Adrenal gland (tissue), 12 donors: ENCODE data around the gene NEU1. TPM values are rescaled to one million over a fixed set of nuclear protein-coding genes. Genes with fewer than 3 reads are reported as not detected.

Experiments
- DNase-seq, 7 donors: peaks; one replicate each; pipeline ENCODE4 v3.0.0-alpha.2; 2019 to 2020
- H3K27ac ChIP-seq, 5 donors: fragments of 200-600 bp; sonication (generic) in 4 of 5; 1 replicate in 3 of 5; 2 replicates in 2 of 5; pipeline versions ENCODE4 v1.5.1 to v1.8.0; 2016 to 2020; ENCODE audit warnings: mild to moderate bottlenecking in 1 of 5
- H3K27me3 ChIP-seq: fragments of 200-600 bp; 2 replicates; pipeline ENCODE4 v1.8.0; 2021
- H3K36me3 ChIP-seq, 2 donors: fragments of 200-600 bp; replicated peaks in 1 of 2; 1 replicate in 1 of 2; 2 replicates in 1 of 2; pipeline versions ENCODE4 v1.5.1 to v1.8.0; 2018 to 2022
- H3K4me1 ChIP-seq, 2 donors: fragments of 200-600 bp; replicated peaks in 1 of 2; 1 replicate in 1 of 2; 2 replicates in 1 of 2; pipeline versions ENCODE4 v1.5.1 to v1.8.0; 2018 to 2021
- H3K4me3 ChIP-seq, 4 donors: fragments of 200-600 bp; sonication (generic) in 3 of 4; one replicate each; pipeline ENCODE4 v1.5.1; 2016 to 2018
- H3K9me3 ChIP-seq, 3 donors: fragments of 200-600 bp; sonication (generic) in 1 of 3; replicated peaks in 1 of 3; 1 replicate in 2 of 3; 2 replicates in 1 of 3; pipeline versions ENCODE4 v1.5.1 to v1.8.0; 2016 to 2021
- POLR2A ChIP-seq, 2 donors: fragments of 450-650 bp; IDR thresholded peaks; one replicate each; pipeline ENCODE4 v1.6.1; 2017; ENCODE audit warnings: antibody characterized with exemption in 2 of 2, mild to moderate bottlenecking in 2 of 2, moderate library complexity in 1 of 2
- WGBS, 4 donors: extraction: QIAGEN DNeasy Blood & Tissue Kit in 2 of 4; methylation state at CpG; one replicate each; pipeline versions ENCODE4 v1.1.5 to v1.1.7; 2013 to 2017; 5-methylcytosine and 5-hydroxymethylcytosine counted together
- intact Hi-C, 2 donors: fragments of 100-400 bp; cut with DNase I; formaldehyde crosslinking; loops; one replicate each; pipeline versions ENCODE4 v1.14.1 to v1.15.0; 2022 to 2023
- polyA plus RNA-seq, 3 donors: library from polyadenylated mRNA; stranded (reverse); fragments of 200-250 nt in 2 of 3; fragments of 350-450 nt in 1 of 3; fragmentation: Illumina TruSeq in 1 of 3; extraction: RNeasy Lipid Tissue Mini Kit (QIAGEN cat#74804) in 1 of 3; gene quantifications; one replicate each; pipeline ENCODE4 v1.2.3, GENCODE V29; 2013 to 2014
- total RNA-seq, 9 donors: library from RNA; depleted of rRNA in 4 of 9; stranded (reverse); fragments of >200 nt in 4 of 9; fragments of 120-200 nt in 1 of 9; fragmentation: NEBNext Ultra II Directional in 1 of 9; extraction: Animal tissue kit (Norgen Biotek cat#: 25700) in 1 of 9; gene quantifications; one replicate each; pipeline versions ENCODE4 v1.1.0 to v1.2.4, GENCODE V29; 2013 to 2023
- TF ChIP-seq, protein P1 (sequence below), 6 experiments: fragments of 450-650 bp in 4 of 6; fragments of 200-600 bp in 2 of 6; sonication (generic) in 1 of 6; IDR thresholded peaks; 1 replicate in 5 of 6; 2 replicates in 1 of 6; pipeline versions ENCODE4 v1.5.1 to v1.8.0; 2016 to 2021; ENCODE audit warnings: antibody characterized with exemption in 6 of 6, mild to moderate bottlenecking in 2 of 6, moderate library complexity in 1 of 6
- donor health status: healthy with polysubstance abuse.
- donor health status: Bipolar disorder and iron deficiency.
- donor health status: DM: yes; HTN: yes; CAD: no.
- donor health status: DM: no; HTN: no; CAD: no.
- donor health status: DM: no; HTN: no; CAD: no.
- donor health status: DM: yes; HTN: yes; CAD: no.

NEU1 gene
- total and polyA plus RNA-seq, 12 donors, result 57.8 to 178 (median 108) TPM

DNA sequence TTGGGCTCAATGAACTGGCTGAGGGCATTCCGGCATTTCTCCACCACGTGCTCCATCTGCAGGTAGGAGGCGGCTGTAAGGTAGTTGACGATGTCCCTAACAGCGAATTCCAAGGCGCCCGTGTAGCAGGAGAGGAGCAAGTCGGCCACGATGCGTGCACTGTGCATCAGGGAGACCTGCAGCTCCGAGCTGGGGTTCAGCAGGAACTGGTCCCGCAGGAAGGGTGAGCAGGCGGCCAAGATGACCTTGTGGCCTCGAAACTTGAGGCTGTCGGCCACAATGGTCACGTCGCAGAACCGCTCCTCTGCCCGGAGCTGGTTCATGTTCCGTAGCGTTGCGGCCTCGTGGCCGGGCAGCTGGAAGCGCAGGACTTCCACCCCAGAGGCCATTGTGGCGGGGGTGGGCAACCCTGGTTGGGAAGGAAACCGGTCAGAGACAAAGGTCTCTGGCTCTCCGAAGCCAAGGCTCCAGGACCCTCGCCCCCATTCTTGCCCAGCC is 38.3 kb upstream of the NEU1 start:
- TF ChIP-seq POLR2A (IDR thresholded peaks at IDR 0.05), result no peak
- TF ChIP-seq, protein P1, sequence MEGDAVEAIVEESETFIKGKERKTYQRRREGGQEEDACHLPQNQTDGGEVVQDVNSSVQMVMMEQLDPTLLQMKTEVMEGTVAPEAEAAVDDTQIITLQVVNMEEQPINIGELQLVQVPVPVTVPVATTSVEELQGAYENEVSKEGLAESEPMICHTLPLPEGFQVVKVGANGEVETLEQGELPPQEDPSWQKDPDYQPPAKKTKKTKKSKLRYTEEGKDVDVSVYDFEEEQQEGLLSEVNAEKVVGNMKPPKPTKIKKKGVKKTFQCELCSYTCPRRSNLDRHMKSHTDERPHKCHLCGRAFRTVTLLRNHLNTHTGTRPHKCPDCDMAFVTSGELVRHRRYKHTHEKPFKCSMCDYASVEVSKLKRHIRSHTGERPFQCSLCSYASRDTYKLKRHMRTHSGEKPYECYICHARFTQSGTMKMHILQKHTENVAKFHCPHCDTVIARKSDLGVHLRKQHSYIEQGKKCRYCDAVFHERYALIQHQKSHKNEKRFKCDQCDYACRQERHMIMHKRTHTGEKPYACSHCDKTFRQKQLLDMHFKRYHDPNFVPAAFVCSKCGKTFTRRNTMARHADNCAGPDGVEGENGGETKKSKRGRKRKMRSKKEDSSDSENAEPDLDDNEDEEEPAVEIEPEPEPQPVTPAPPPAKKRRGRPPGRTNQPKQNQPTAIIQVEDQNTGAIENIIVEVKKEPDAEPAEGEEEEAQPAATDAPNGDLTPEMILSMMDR (IDR thresholded peaks at IDR 0.05), result no peak
- intact Hi-C loops, result loop anchor here (5.0 kb wide), 1 partner anchor 51 kb away; no protein-coding TSS in a partner anchor
- 17 to 31% (median 30%) methylated on average over 8 to 29 of the region's 29 CpGs; no CpG with 5 or more reads in 1 of the 4 donors for WGBS, 4 donors
- Histone ChIP-seq H3K4me3 (peak overlapping the region in 2 of 4 donors; percentile 26 to 79), H3K27ac (peak overlapping the region; percentile 45 to 90 (median 72)), H3K36me3 (no peaks in the 10 kb centered on the region), H3K4me1 (peaks cover 11 to 47% of the 10 kb centered on the region in 2 donors), H3K9me3 (no peaks in the 10 kb centered on the region), H3K27me3 (no peaks in the 10 kb centered on the region)
- peak; percentile 44 to 74 (median 58) for DNase-seq

DNA sequence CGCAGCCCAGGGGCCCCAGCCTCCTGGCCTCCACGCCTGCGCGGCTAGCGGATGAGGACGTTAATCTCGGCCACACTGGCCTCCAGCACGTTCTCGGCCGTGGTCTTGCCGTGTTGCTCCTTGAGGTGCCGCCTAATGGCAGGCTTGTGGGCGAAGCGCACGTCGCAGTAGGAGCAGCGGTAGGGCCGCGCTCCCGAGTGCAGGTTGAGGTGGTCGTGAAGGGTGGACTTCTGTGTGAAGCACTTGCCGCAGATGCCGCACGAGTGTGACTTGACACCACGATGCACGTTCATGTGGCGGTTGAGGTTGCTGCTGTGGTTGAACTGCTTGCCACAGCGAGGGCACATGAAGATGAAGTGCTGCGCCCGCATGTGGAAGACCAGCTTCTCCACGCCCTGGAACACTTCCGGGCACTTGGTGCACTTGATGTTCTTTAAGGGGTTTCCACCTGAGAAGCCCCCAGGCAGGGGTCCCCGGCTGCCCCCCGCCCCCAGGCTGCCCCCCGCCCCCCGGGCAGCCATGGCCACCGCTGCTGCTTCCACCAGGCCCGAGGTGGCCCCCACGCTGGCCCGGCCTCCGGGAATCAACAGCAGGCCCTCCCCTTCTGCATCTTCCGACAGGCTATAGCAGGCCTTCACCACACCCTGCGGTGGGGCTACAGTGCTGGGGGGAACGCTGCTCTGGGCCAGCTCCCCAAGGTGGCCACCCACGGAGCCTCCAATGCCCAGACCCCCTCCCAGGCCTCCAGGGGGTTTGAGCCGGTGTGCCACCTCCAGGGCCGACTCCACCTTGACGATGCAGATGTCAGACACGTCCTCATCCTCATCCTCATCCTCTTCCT is 37.5 kb upstream of the NEU1 start:
- intact Hi-C loops, result loop anchor here (5.0 kb wide), 1 partner anchor 52 kb away; no protein-coding TSS in a partner anchor

GRCh38 chr6:31899215-31899614 is 36.6 kb upstream of the NEU1 start:
- H3K4me3 ChIP-seq, result no peak overlapping the region

More for the DNA sequence above, 37.5 kb upstream of the NEU1 start:
- WGBS, 4 donors, result 83 to 90% (median 87%) methylated on average over 18 to 49 of the region's 49 CpGs
- Histone ChIP-seq H3K9me3 (no peaks in the 10 kb centered on the region), H3K27me3 (no peaks in the 10 kb centered on the region), H3K27ac (peak overlapping the region in 1 of 5 donors; percentile 72), H3K4me1 (peaks cover 11 to 48% of the 10 kb centered on the region in 2 donors), H3K4me3 (no peak overlapping the region), H3K36me3 (peaks cover 0 to 8% of the 10 kb centered on the region in 2 donors)
- DNase-seq, result no peak
- TF ChIP-seq, protein P1 (IDR thresholded peaks at IDR 0.05), result no peak
- no peak for TF ChIP-seq POLR2A (IDR thresholded peaks at IDR 0.05)

GRCh38 chr6:31898383-31899011 is 35.9 kb upstream of the NEU1 start:
- peak in 2 of 7 donors; percentile 42 to 65 for DNase-seq
- H3K36me3 ChIP-seq, result peaks cover 0 to 23% of the 10 kb centered on the region in 2 donors
- peak overlapping the region; percentile 31 to 86 (median 68) for H3K27ac ChIP-seq
- TF ChIP-seq, protein P1 (IDR thresholded peaks at IDR 0.05), result no peak
- TF ChIP-seq POLR2A (IDR thresholded peaks at IDR 0.05), result peak in 1 of 2 donors; percentile 7
- no peaks in the 10 kb centered on the region for H3K27me3 ChIP-seq
- WGBS, 4 donors, result 11 to 19% (median 14%) methylated on average over 8 of the region's 8 CpGs
- no peaks in the 10 kb centered on the region for H3K9me3 ChIP-seq
- peaks cover 11 to 38% of the 10 kb centered on the region in 2 donors for H3K4me1 ChIP-seq
- intact Hi-C loops, result no loop called here
- H3K4me3 ChIP-seq, result peak overlapping the region; percentile 9 to 86 (median 70)

More at GRCh38 chr6:31899215-31899614, 36.6 kb upstream of the NEU1 start:
- WGBS, 4 donors, result 59 to 71% (median 66%) methylated on average over 5 of the region's 5 CpGs
- H3K4me1 ChIP-seq, result peaks cover 11 to 44% of the 10 kb centered on the region in 2 donors
- TF ChIP-seq POLR2A (IDR thresholded peaks at IDR 0.05), result no peak
- H3K27ac ChIP-seq, result no peak overlapping the region
- no peak for DNase-seq
- no peaks in the 10 kb centered on the region for H3K27me3 ChIP-seq
- H3K36me3 ChIP-seq, result peaks cover 0 to 16% of the 10 kb centered on the region in 2 donors
- H3K9me3 ChIP-seq, result no peaks in the 10 kb centered on the region
- intact Hi-C loops, result no loop called here
